NCI-H460 (cell line): ENCODE measurements around the gene ALDH3A2. TPM values are rescaled to one million over a fixed set of nuclear protein-coding genes. Genes with fewer than 3 reads are reported as not detected.

ENCODE experiments used
- small RNA-seq, 2 experiments: library from RNA; depleted of rRNA; stranded (forward); fragments of <200 nt; gene quantifications; one replicate each; pipeline ENCODE3, GENCODE V24; 2014
- total RNA-seq: library from RNA; depleted of rRNA; stranded (reverse); fragments of >200 nt; shearing (Covaris generic); gene quantifications from 2 replicates; pipeline ENCODE4 v1.2.3, GENCODE V29; 2014; rRNA removed

ALDH3A2 gene
- total RNA-seq, 1 experiment from 2014 or later, result 191 TPM

Small RNA genes lying within 50 kb of the gene (small RNA-seq; reads per million reads assigned to genes)
- gene NMTRQ-TTG12-1 (0 reads per million in 2 experiments), gene RF00322 (0 reads per million in 2 experiments)

Other genes with a start within 250 kb of the ALDH3A2 start
- gene RNF112, start 237.5 kb upstream of the ALDH3A2 start, total RNA-seq, result 0.20 TPM in 2 replicates
- gene SLC47A1, start 114.9 kb upstream of the ALDH3A2 start, total RNA-seq, result 25.6 and 29.6 TPM in 2 replicates
- gene SLC47A2, start 67.8 kb downstream of the ALDH3A2 start, total RNA-seq, result not detected in 2 replicates
- 403 and 460 TPM in 2 replicates for gene ALDH3A1, start 99.5 kb downstream of the ALDH3A2 start, total RNA-seq
- gene ULK2, start 219.2 kb downstream of the ALDH3A2 start, total RNA-seq, result 24.4 and 31.8 TPM in 2 replicates